HG03521 (cell line): ENCODE measurements around the gene CEBPE.

Experiments used
- ATAC-seq: cut with Tn5 transposase; IDR thresholded peaks from one replicate; pipeline ENCODE4 v1.9.1; 2021; ENCODE audit warnings: mild to moderate bottlenecking, moderate library complexity; ENCODE audit not compliant: unreplicated experiment

Gene CEBPE

GRCh38 chr14:23118506-23119362 lies at the start of gene CEBPE:
TSS of gene CEBPE (minus strand) at chr14:23119255. CDS start at chr14:23119091, 164 bp downstream.
- no peak for ATAC-seq

GRCh38 chr14:23168246-23168645 lies 49.2 kb upstream of the CEBPE start:
- no peak for ATAC-seq

- ATAC-seq = no peak
These were observed 48.2 kb upstream of the CEBPE start for GRCh38 chr14:23167116-23167847.

- no peak for ATAC-seq
These were observed 45.9 kb upstream of the CEBPE start for GRCh38 chr14:23164949-23165348.

GRCh38 chr14:23164250-23164649 lies 45.2 kb upstream of the CEBPE start:
- no peak for ATAC-seq

- no peak for ATAC-seq
These were observed 44.8 kb upstream of the CEBPE start for GRCh38 chr14:23163830-23164229.

GRCh38 chr14:23162800-23163199 lies 43.7 kb upstream of the CEBPE start:
- no peak for ATAC-seq

- ATAC-seq = no peak
These were observed 43.0 kb upstream of the CEBPE start for GRCh38 chr14:23162005-23162404.

GRCh38 chr14:23160924-23161522 lies 42.0 kb upstream of the CEBPE start:
- no peak for ATAC-seq

- ATAC-seq = no peak
These were observed 40.5 kb upstream of the CEBPE start for GRCh38 chr14:23159532-23159931.

- ATAC-seq = no peak
These were observed 39.7 kb upstream of the CEBPE start for GRCh38 chr14:23158779-23159178.

- ATAC-seq = no peak
These were observed 36.0 kb upstream of the CEBPE start for GRCh38 chr14:23154964-23155587.

- ATAC-seq = no peak
These were observed 35.1 kb upstream of the CEBPE start for GRCh38 chr14:23153851-23154796.

GRCh38 chr14:23151342-23151741 lies 32.3 kb upstream of the CEBPE start:
- ATAC-seq = no peak

GRCh38 chr14:23149745-23150144 lies 30.7 kb upstream of the CEBPE start:
- no peak for ATAC-seq

- no peak for ATAC-seq
These were observed 29.7 kb upstream of the CEBPE start for GRCh38 chr14:23148591-23149249.

GRCh38 chr14:23147676-23148075 lies 28.6 kb upstream of the CEBPE start:
- ATAC-seq = no peak

GRCh38 chr14:23146980-23147379 lies 27.9 kb upstream of the CEBPE start:
- ATAC-seq = no peak

GRCh38 chr14:23146351-23146910 lies 27.4 kb upstream of the CEBPE start:
- ATAC-seq = no peak
